A549 (cell line): ENCODE data around the gene JMJD6. TPM values are rescaled to one million over a fixed set of nuclear protein-coding genes. Genes with fewer than 3 reads are reported as not detected.

Experiments used
- ATAC-seq, 2 experiments: fragments of 200-7000 bp in 1 of 2; fragments of >200 bp in 1 of 2; cut with Nextera tagmentation in 1 of 2; cut with Tn5 transposase in 1 of 2; 3 replicates each; pipeline versions ENCODE4 v1.8.0 to v1.9.1; 2018 to 2020; ENCODE audit warnings: mild to moderate bottlenecking in 1 of 2, moderate library complexity in 1 of 2
- CTCF ChIA-PET: fragments of 300-600 bp; sonication (Branson Sonifier 250); formaldehyde crosslinking; extraction: SDS; loops from one replicate; lab custom pipeline; 2021; ENCODE audit warnings: antibody characterized with exemption, inconsistent platforms; lab: Yijun Ruan, JAX
- POLR2A ChIA-PET: fragments of 350-600 bp; formaldehyde crosslinking; extraction: SDS; loops from one replicate; lab custom pipeline; 2021; ENCODE audit warnings: antibody characterized with exemption, inconsistent platforms; lab: Yijun Ruan, JAX
- DNase-seq, 2 experiments: peaks; one replicate each; pipeline versions ENCODE4 v3.0.0 to v3.0.0-alpha.2; 2011 to 2016; ENCODE audit warnings: low read depth in 1 of 2, low spot score in 1 of 2
- FAIRE-seq: peaks from 2 replicates; lab custom pipeline; 2011; peaks lifted over from hg19 to GRCh38; lab: Jason Lieb, UNC
- H3K27ac ChIP-seq, 2 experiments: fragments of >200 bp; sonication (Bioruptor Twin); formaldehyde crosslinking; 3 replicates each; pipeline ENCODE4 v1.5.1; 2016 to 2017
- H3K4me1 ChIP-seq: fragments of >200 bp; sonication (Bioruptor Twin); formaldehyde crosslinking; 3 replicates; pipeline ENCODE4 v1.6.1; 2016
- H3K4me2 ChIP-seq: fragments of >200 bp; sonication (Bioruptor Twin); formaldehyde crosslinking; 3 replicates; pipeline ENCODE4 v1.6.1; 2016
- H3K4me3 ChIP-seq: fragments of >200 bp; sonication (Bioruptor Twin); formaldehyde crosslinking; 3 replicates; pipeline ENCODE4 v1.5.1; 2016
- H3K9me3 ChIP-seq: fragments of >200 bp; sonication (Bioruptor Twin); formaldehyde crosslinking; 3 replicates; pipeline ENCODE4 v1.6.1; 2016
- CBX2 ChIP-seq: fragments of 200-600 bp; sonication (generic); IDR thresholded peaks from 2 replicates; pipeline ENCODE4 v1.6.1; 2016; ENCODE audit warnings: low read depth, mild to moderate bottlenecking, borderline replicate concordance
- CBX8 ChIP-seq: fragments of 200-600 bp; sonication (generic); IDR thresholded peaks from 2 replicates; pipeline ENCODE4 v1.6.1; 2016
- CHD4 ChIP-seq: fragments of 200-600 bp; sonication (generic); IDR thresholded peaks from 2 replicates; pipeline ENCODE4 v1.6.1; 2016; ENCODE audit warnings: antibody characterized with exemption, mild to moderate bottlenecking, borderline replicate concordance
- EHF ChIP-seq: fragments of 250-450 bp; sonication (Bioruptor Pico); IDR thresholded peaks from 2 replicates; pipeline ENCODE4 v1.5.0; 2020; ENCODE audit warnings: mild to moderate bottlenecking
- EHMT2 ChIP-seq: fragments of 200-600 bp; sonication (generic); IDR thresholded peaks from 2 replicates; pipeline ENCODE4 v1.6.1; 2016; ENCODE audit warnings: antibody characterized with exemption, low read depth, mild to moderate bottlenecking, moderate library complexity
- FOSL2 ChIP-seq, 2 experiments: fragments of 450-650 bp in 1 of 2; fragments of >200 bp in 1 of 2; sonication (Bioruptor Twin) in 1 of 2; formaldehyde crosslinking; IDR thresholded peaks; 2 replicates each; pipeline versions ENCODE4 v1.5.0 to v1.6.1; 2016 to 2020; ENCODE audit warnings: mild to moderate bottlenecking in 1 of 2, moderate library complexity in 1 of 2
- FOXS1 ChIP-seq: fragments of 250-450 bp; sonication (Bioruptor Pico); IDR thresholded peaks from 2 replicates; pipeline ENCODE4 v1.5.0; 2020; ENCODE audit warnings: mild to moderate bottlenecking, moderate library complexity
- GATA3 ChIP-seq: IDR thresholded peaks from 2 replicates; pipeline ENCODE4 v1.6.1; 2012; ENCODE audit warnings: borderline replicate concordance
- HES2 ChIP-seq: fragments of >200 bp; sonication (Bioruptor Twin); formaldehyde crosslinking; IDR thresholded peaks from 2 replicates; pipeline ENCODE4 v1.6.1; 2016
- HOXA7 ChIP-seq: fragments of 250-450 bp; sonication (Bioruptor Pico); IDR thresholded peaks from 2 replicates; pipeline ENCODE4 v1.5.0; 2020; ENCODE audit warnings: mild to moderate bottlenecking, moderate library complexity
- HOXB5 ChIP-seq: fragments of 250-450 bp; sonication (Bioruptor Pico); IDR thresholded peaks from 2 replicates; pipeline ENCODE4 v1.5.0; 2020; ENCODE audit warnings: mild to moderate bottlenecking, moderate library complexity
- JUN ChIP-seq, 2 experiments: fragments of >200 bp; sonication (Bioruptor Twin); formaldehyde crosslinking; IDR thresholded peaks; 2 replicates in 1 of 2; 3 replicates in 1 of 2; pipeline ENCODE4 v1.6.1; 2016 to 2017
- JUNB ChIP-seq: fragments of >200 bp; sonication (Bioruptor Twin); formaldehyde crosslinking; IDR thresholded peaks from 2 replicates; pipeline ENCODE4 v1.6.1; 2016
- KDM5A ChIP-seq: fragments of 200-600 bp; sonication (generic); IDR thresholded peaks from 2 replicates; pipeline ENCODE4 v1.6.1; 2016; ENCODE audit warnings: antibody characterized with exemption, mild to moderate bottlenecking
- MAFK ChIP-seq: fragments of 450-650 bp; IDR thresholded peaks from 2 replicates; pipeline ENCODE4 v1.6.1; 2014; ENCODE audit not compliant: partially characterized antibody
- MAZ ChIP-seq: fragments of 150-350 bp; IDR thresholded peaks from 2 replicates; pipeline ENCODE4 v1.6.1; 2014; ENCODE audit warnings: antibody characterized with exemption, low read depth, low read length, borderline replicate concordance
- NPAS2 ChIP-seq: fragments of 250-450 bp; sonication (Bioruptor Pico); IDR thresholded peaks from 2 replicates; pipeline ENCODE4 v1.8.0; 2022; ENCODE audit warnings: mild to moderate bottlenecking, moderate library complexity, borderline replicate concordance
- NR3C1 ChIP-seq: fragments of >200 bp; sonication (Bioruptor Twin); formaldehyde crosslinking; IDR thresholded peaks from 3 replicates; pipeline ENCODE4 v1.6.1; 2017
- PHF8 ChIP-seq: fragments of 200-600 bp; sonication (generic); IDR thresholded peaks from 2 replicates; pipeline ENCODE4 v1.6.1; 2016; ENCODE audit warnings: low read depth, mild to moderate bottlenecking, antibody characterized with exemption, moderate library complexity, borderline replicate concordance
- POLR2A ChIP-seq: IDR thresholded peaks from 2 replicates; pipeline ENCODE4 v1.6.1; 2012; ENCODE audit warnings: mild to moderate bottlenecking, low read length
- POLR2AphosphoS2 ChIP-seq: conservative IDR thresholded peaks from 2 replicates; pipeline ENCODE4 v1.6.1; 2012; ENCODE audit warnings: low read length, improper control_type of control experiment, inconsistent platforms
- RAD21 ChIP-seq, 2 experiments: fragments of >200 bp in 1 of 2; sonication (Bioruptor Twin) in 1 of 2; formaldehyde crosslinking in 1 of 2; IDR thresholded peaks in 1 of 2; conservative IDR thresholded peaks in 1 of 2; 2 replicates in 1 of 2; 3 replicates in 1 of 2; pipeline ENCODE4 v1.6.1; 2012 to 2018; ENCODE audit warnings: inconsistent platforms in 1 of 2
- RFX5 ChIP-seq: fragments of 450-650 bp; IDR thresholded peaks from 2 replicates; pipeline ENCODE4 v1.7.1; 2014; ENCODE audit warnings: antibody characterized with exemption, mild to moderate bottlenecking, moderate library complexity
- SMC3 ChIP-seq: fragments of >200 bp; sonication (Bioruptor Twin); formaldehyde crosslinking; IDR thresholded peaks from 3 replicates; pipeline ENCODE4 v1.6.1; 2018; ENCODE audit warnings: inconsistent platforms
- TFCP2L1 ChIP-seq: fragments of 250-450 bp; sonication (Bioruptor Pico); IDR thresholded peaks from 2 replicates; pipeline ENCODE4 v1.5.0; 2021; ENCODE audit warnings: mild to moderate bottlenecking
- TP53 ChIP-seq: fragments of 250-450 bp; sonication (Bioruptor Pico); IDR thresholded peaks from 2 replicates; pipeline ENCODE4 v1.5.0; 2021; ENCODE audit warnings: mild to moderate bottlenecking, moderate library complexity
- ZC3H11A ChIP-seq: fragments of 450-650 bp; IDR thresholded peaks from 2 replicates; pipeline ENCODE4 v1.6.1; 2014; ENCODE audit warnings: antibody characterized with exemption, mild to moderate bottlenecking
- ZFP36 ChIP-seq: fragments of 450-650 bp; IDR thresholded peaks from 2 replicates; pipeline ENCODE4 v1.6.1; 2014; ENCODE audit warnings: borderline replicate concordance; ENCODE audit not compliant: partially characterized antibody
- ZNF302 ChIP-seq: fragments of 250-450 bp; sonication (Bioruptor Pico); IDR thresholded peaks from 2 replicates; pipeline ENCODE4 v1.9.0; 2021; ENCODE audit warnings: inconsistent platforms, mild to moderate bottlenecking, moderate library complexity
- WGBS: methylation state at CpG from one replicate; pipeline ENCODE4 v1.1.6; 2017; ENCODE audit errors: missing lambda C conversion rate; 5-methylcytosine and 5-hydroxymethylcytosine counted together
- polyA plus RNA-seq, 4 experiments: library from polyadenylated mRNA; depleted of rRNA in 3 of 4; stranded (reverse); fragments of >200 nt; fragmentation: RNase III in 1 of 4; extraction: RNeasy Plus Mini Kit Qiagen cat#74134 plus additional on column Dnase treatment in 1 of 4; gene quantifications; 2 replicates in 3 of 4; 3 replicates in 1 of 4; pipeline ENCODE4 v1.2.3, GENCODE V29; 2011 to 2017
- TF ChIP-seq, protein P1 (sequence below): fragments of >200 bp; sonication (Bioruptor Twin); formaldehyde crosslinking; IDR thresholded peaks from 3 replicates; pipeline ENCODE4 v1.5.1; 2016
- TF ChIP-seq, protein P2 (sequence below): IDR thresholded peaks from 2 replicates; pipeline ENCODE4 v1.6.1; 2012; ENCODE audit warnings: low read depth, borderline replicate concordance
- TF ChIP-seq, protein P3 (sequence below): fragments of 250-450 bp; sonication (Bioruptor Pico); IDR thresholded peaks from 2 replicates; pipeline ENCODE4 v1.5.0; 2020; ENCODE audit warnings: low read depth, mild to moderate bottlenecking, moderate library complexity
- TF ChIP-seq, protein P4 (sequence below): fragments of 150-350 bp; IDR thresholded peaks from 2 replicates; pipeline ENCODE4 v1.6.1; 2014; ENCODE audit warnings: low read depth, mild to moderate bottlenecking, low read length

JMJD6 gene
- polyA plus RNA-seq, 2 of the 4 experiments (the other 2 are of a cell fraction), result 17.5 to 53.3 TPM

- Histone ChIP-seq H3K4me2 (no peak overlapping the region), H3K9me3 (no peaks in the 10 kb centered on the region), H3K27ac (no peak overlapping the region), H3K4me1 (peaks cover 8% of the 10 kb centered on the region; the same call in 2 of the 3 replicates), H3K4me3 (no peak overlapping the region)
- no peak for ATAC-seq
- DNase-seq, result no peak
- FAIRE-seq, result no peak
- POLR2A ChIA-PET, result no interaction called here
- CTCF ChIA-PET, result interaction anchor here (0.6 to 26.0 kb wide), 6 partner anchors 8 to 255 kb away, joined by 4 to 456 read pairs (median 85); partner anchors contain the start of gene MXRA7
- TF ChIP-seq HOXB5 (CRISPR knock-in tag), result no peak
- TF ChIP-seq NPAS2, result no peak
- no peak for TF ChIP-seq EHF (CRISPR knock-in tag)
- TF ChIP-seq POLR2AphosphoS2, result no peak
- TF ChIP-seq FOXS1 (CRISPR knock-in tag), result no peak
- no peak for TF ChIP-seq JUNB
- no peak for TF ChIP-seq POLR2A
- no peak for TF ChIP-seq ZFP36
- TF ChIP-seq ZC3H11A, result no peak
- TF ChIP-seq RFX5, result no peak
- no peak for TF ChIP-seq TFCP2L1 (CRISPR knock-in tag)
- no peak for TF ChIP-seq SMC3
- no peak for TF ChIP-seq CHD4
- TF ChIP-seq, protein P1, sequence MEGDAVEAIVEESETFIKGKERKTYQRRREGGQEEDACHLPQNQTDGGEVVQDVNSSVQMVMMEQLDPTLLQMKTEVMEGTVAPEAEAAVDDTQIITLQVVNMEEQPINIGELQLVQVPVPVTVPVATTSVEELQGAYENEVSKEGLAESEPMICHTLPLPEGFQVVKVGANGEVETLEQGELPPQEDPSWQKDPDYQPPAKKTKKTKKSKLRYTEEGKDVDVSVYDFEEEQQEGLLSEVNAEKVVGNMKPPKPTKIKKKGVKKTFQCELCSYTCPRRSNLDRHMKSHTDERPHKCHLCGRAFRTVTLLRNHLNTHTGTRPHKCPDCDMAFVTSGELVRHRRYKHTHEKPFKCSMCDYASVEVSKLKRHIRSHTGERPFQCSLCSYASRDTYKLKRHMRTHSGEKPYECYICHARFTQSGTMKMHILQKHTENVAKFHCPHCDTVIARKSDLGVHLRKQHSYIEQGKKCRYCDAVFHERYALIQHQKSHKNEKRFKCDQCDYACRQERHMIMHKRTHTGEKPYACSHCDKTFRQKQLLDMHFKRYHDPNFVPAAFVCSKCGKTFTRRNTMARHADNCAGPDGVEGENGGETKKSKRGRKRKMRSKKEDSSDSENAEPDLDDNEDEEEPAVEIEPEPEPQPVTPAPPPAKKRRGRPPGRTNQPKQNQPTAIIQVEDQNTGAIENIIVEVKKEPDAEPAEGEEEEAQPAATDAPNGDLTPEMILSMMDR, result no peak
- no peak for TF ChIP-seq GATA3
- TF ChIP-seq, protein P2, sequence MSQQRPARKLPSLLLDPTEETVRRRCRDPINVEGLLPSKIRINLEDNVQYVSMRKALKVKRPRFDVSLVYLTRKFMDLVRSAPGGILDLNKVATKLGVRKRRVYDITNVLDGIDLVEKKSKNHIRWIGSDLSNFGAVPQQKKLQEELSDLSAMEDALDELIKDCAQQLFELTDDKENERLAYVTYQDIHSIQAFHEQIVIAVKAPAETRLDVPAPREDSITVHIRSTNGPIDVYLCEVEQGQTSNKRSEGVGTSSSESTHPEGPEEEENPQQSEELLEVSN, result no peak
- TF ChIP-seq RAD21 (conservative IDR thresholded peaks at IDR 0.05 in 1 of 2, IDR thresholded peaks at IDR 0.05 in 1 of 2), result no peak
- WGBS, result 88% methylated on average over 10 of the region's 10 CpGs
Measured at GRCh38 chr17:76721463-76721862, 4.9 kb downstream of the JMJD6 start.

DNA sequence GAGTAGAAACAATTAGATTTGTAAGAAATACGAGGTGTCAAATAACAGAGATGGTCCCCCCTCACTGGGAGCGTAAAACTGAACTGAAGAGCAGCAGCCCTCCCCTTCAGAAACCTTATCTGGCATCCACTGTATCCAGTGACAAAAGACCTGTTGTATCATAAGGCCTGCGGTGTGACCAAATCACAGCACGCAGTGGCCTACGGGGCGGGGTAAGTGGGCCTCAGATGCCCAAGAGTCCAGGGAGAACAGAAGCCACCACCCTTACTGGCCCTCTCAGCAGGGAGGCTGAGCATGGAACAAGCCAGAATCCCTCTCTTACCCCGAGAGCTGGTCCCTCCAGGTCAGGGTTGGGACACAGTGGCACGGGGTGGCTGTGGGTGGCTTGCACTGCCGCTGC is 5.5 kb downstream of the JMJD6 start:
- H3K27ac ChIP-seq, result no peak overlapping the region
- TF ChIP-seq MAFK, result no peak
- no peak for TF ChIP-seq TP53 (CRISPR knock-in tag)
- no peak for TF ChIP-seq EHMT2
- no peak for TF ChIP-seq HOXA7 (CRISPR knock-in tag)
- no peak for TF ChIP-seq MAZ
- FAIRE-seq (no peak), ATAC-seq (no peak), DNase-seq (no peak)
- 83% methylated on average over 8 of the region's 9 CpGs for WGBS
- ChIA-PET CTCF (interaction anchor here (0.6 to 26.0 kb wide), 5 partner anchors 7 to 255 kb away, joined by 4 to 456 read pairs (median 161); partner anchors contain the start of gene MXRA7), POLR2A (no interaction called here)
- no peak overlapping the region for H3K4me3 ChIP-seq
- no peaks in the 10 kb centered on the region for H3K9me3 ChIP-seq
- peaks cover 8% of the 10 kb centered on the region; the same call in 2 of the 3 replicates for H3K4me1 ChIP-seq
- no peak overlapping the region for H3K4me2 ChIP-seq

DNA sequence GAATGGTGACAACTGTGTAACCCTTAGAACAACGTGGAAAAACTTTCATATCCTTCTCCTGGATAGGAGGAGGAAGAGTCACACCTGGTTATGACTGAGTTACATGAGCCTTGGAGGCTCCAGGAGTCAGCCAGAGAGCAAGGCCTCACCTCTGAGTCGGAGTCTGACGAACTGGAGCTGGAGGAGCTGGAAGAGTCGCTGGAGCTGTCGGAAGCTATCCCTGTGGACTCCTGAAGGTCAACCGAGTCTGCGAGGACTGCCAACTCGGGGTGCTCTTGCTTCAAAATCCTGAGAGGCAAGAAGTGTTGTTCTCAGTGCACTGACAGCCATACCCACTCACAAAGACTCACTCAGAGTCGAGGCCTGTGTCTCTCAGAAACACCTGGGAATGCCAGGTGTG is 6.2 kb downstream of the JMJD6 start:
- no peak for ATAC-seq
- H3K27ac ChIP-seq, result no peak overlapping the region
- H3K4me3 ChIP-seq, result no peak overlapping the region
- TF ChIP-seq JUNB (no peak), FOSL2 (IDR thresholded peaks at IDR 0.05) (no peak), FOSL2 (CRISPR knock-in tag; IDR thresholded peaks at IDR 0.05) (no peak), CHD4 (no peak), ZNF302 (CRISPR knock-in tag) (no peak), KDM5A (no peak), POLR2AphosphoS2 (no peak), HES2 (no peak), CBX8 (no peak), JUN (IDR thresholded peaks at IDR 0.05) (no peak), NR3C1 (no peak), PHF8 (no peak), POLR2A (no peak), GATA3 (no peak), CBX2 (no peak)
- TF ChIP-seq, protein P3, sequence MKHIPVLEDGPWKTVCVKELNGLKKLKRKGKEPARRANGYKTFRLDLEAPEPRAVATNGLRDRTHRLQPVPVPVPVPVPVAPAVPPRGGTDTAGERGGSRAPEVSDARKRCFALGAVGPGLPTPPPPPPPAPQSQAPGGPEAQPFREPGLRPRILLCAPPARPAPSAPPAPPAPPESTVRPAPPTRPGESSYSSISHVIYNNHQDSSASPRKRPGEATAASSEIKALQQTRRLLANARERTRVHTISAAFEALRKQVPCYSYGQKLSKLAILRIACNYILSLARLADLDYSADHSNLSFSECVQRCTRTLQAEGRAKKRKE (CRISPR knock-in tag), result no peak
- TF ChIP-seq, protein P4, sequence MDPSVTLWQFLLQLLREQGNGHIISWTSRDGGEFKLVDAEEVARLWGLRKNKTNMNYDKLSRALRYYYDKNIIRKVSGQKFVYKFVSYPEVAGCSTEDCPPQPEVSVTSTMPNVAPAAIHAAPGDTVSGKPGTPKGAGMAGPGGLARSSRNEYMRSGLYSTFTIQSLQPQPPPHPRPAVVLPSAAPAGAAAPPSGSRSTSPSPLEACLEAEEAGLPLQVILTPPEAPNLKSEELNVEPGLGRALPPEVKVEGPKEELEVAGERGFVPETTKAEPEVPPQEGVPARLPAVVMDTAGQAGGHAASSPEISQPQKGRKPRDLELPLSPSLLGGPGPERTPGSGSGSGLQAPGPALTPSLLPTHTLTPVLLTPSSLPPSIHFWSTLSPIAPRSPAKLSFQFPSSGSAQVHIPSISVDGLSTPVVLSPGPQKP, result no peak
- TF ChIP-seq, all 56 proteins: peak for 0
- 95% methylated on average over 9 of the region's 9 CpGs for WGBS
- no peak overlapping the region for H3K4me2 ChIP-seq
- ChIA-PET POLR2A (no interaction called here), CTCF (interaction anchor here (0.6 to 26.0 kb wide), 6 partner anchors 9 to 200 kb away, joined by 3 to 456 read pairs (median 6); no protein-coding TSS in a partner anchor)
- FAIRE-seq, result no peak
- DNase-seq, result no peak
- H3K9me3 ChIP-seq, result no peaks in the 10 kb centered on the region
- peaks cover 6% of the 10 kb centered on the region; the same call in 2 of the 3 replicates for H3K4me1 ChIP-seq
